ENCODE results near the gene SLC12A1.

Gene SLC12A1

GRCh38 chr15:48205981-48206380 is at the start of gene SLC12A1:
Gene SLC12A1 (plus strand): TSS chr15:48206302. CDS start chr15:48207720, 1,418 bp downstream.
- no peak for DNase-seq (ENCODE audit: low read depth, low spot score)

- DNase-seq (ENCODE audit: low read depth, low spot score), result no peak
Observed at GRCh38 chr15:48168616-48169015, 37.5 kb upstream of the SLC12A1 start.

- no peak for DNase-seq (ENCODE audit: low read depth, low spot score)
Observed at GRCh38 chr15:48170981-48171380, 35.1 kb upstream of the SLC12A1 start.

DNA sequence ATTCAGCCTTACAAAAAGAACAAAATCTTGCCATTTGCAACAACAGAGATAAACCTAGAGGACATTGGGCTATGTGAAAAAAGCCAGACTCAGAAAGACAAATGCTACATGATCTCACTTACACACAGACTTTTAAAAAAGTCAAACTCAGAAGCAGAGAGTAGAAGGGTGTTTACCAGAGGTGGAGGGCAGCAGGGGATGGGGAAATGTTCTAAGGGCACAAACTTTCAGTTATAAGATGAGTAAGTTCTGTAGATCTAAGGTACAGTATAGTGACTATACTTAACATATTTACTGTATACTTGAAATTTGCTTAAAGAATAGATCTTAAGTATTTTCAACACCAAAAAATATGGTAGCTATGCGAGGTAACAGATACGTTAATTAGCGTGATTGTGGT is 31.0 kb upstream of the SLC12A1 start:
- DNase-seq (ENCODE audit: low read depth, low spot score), result no peak

GRCh38 chr15:48176112-48176511 is 30.0 kb upstream of the SLC12A1 start:
- DNase-seq (ENCODE audit: low read depth, low spot score), result no peak

- no peak for DNase-seq (ENCODE audit: low read depth, low spot score)
Observed at GRCh38 chr15:48176957-48177356, 29.1 kb upstream of the SLC12A1 start.

DNA sequence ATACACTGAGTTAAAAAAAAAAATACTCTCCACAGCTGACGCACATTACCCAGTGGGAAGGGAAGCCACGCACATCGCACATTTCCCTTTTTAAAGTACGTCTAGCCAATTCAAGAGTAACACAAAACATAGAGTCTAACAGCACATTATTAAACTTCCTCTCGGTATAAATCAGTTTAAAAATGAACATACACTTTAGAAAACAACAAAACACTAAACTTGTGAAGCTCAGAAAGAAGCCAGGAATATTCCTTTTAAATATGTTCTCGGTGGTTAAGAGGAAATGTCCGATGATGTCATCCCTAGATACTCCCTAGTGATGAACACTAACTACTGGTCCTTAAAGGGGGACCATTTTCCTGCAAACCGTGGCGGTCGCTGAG is 28.7 kb upstream of the SLC12A1 start:
- no peak for DNase-seq (ENCODE audit: low read depth, low spot score)

- peak; percentile 83 for DNase-seq (ENCODE audit: low read depth, low spot score)
Observed at GRCh38 chr15:48177766-48178647, 28.1 kb upstream of the SLC12A1 start, which contains the start of gene MYEF2. Gene MYEF2 (minus strand): TSS chr15:48178295. CDS start chr15:48178237, 58 bp downstream.

GRCh38 chr15:48178648-48178931 is 27.5 kb upstream of the SLC12A1 start:
- no peak for DNase-seq (ENCODE audit: low read depth, low spot score)

DNA sequence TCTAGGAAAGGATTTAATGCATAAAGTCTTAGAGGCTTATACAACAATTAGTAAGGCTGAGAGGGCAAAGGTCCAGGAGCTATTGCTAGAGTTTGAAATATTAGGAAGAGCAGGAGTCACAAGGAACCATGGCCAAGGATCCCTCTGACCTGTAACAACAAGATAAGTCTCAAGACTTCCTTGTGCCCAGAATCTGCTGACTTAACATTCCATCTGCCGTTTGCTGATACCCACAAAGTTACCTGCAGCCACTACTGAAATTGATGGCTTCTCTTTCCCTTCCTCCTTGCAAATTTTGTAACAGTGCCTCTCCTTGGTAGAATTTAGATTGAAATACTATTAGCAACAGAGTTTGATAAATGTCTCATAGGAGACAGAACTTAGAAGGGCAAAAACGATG is 23.4 kb upstream of the SLC12A1 start:
- no peak for DNase-seq (ENCODE audit: low read depth, low spot score)

DNA sequence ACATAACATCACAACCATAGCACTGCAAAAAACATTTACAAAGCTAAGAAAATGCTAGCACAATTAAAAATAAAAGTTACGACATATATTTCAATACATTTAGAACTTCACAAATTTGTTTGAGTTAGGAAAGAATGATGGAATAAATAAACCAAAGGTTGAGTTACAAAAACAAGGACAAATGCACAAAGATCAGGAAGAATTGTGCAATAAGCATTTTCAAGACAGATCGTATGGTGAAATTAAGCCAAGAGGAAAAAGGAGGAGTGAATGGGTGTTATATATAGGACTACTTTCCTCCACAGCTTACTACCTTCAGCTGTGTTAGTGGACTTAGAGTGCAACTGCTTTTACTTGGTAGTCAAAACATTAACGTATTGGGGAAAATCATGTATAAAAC is 20.6 kb upstream of the SLC12A1 start:
- DNase-seq (ENCODE audit: low read depth, low spot score), result no peak

DNA sequence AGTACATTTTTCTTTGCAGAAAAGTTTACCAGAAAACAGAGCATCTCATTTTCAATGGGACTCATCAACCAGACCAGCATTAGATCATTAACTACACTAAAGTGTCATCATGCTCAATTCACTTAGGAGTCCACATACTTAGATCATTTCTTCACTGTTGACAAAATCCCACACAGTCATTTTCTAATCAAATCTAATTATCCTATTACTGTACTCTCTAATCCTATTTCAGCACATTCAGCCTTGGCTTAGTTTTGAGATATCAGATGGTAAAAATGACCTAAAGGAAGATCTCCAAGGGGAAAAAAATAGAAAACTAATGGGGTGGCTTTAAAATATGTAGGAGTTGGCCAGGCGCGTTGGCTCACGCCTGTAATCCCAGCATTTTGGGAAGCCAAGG is 19.8 kb upstream of the SLC12A1 start:
- no peak for DNase-seq (ENCODE audit: low read depth, low spot score)

GRCh38 chr15:48190932-48191573 is 15.0 kb upstream of the SLC12A1 start:
- peak; percentile 82 for DNase-seq (ENCODE audit: low read depth, low spot score)

DNA sequence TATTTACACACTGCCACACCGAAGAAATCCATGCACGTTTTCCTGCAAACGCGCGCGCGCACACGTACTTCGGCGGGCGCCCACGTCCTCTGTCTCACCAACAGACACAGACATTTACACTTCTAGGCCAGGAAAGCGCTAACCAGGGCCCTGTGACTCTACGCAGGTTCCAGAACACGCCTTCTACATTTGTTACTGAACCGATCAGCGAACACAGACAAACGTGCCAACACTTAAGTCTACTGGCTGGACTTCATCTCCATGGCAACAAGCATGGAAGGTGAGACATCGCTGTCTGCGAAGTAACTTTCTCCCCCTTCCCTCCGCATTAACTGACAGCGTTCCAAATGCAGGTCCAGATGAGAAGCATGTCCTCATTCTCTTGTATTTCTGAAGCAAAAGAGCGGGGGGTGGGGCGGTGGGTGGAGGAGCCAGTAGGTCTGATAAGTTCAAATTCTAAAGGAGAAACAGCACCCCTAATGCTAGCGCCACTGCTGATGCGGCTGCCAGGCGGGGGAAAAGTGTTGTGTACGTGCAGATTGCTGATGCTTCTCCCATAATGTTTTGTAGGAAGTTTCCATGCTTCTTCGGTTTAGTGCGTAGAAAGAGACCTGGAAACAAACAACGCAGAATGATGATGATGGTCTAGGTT is 14.4 kb upstream of the SLC12A1 start, which contains the start of gene CTXN2:
CTXN2 (plus strand) TSS at position 92 of the 652 bp plus-strand sequence. CDS start 9,636 bp downstream, outside the sequence.
- DNase-seq (ENCODE audit: low read depth, low spot score), result peak; percentile 24

- DNase-seq (ENCODE audit: low read depth, low spot score), result peak; percentile 8
Observed at GRCh38 chr15:48202068-48202467, 4.0 kb upstream of the SLC12A1 start.

DNA sequence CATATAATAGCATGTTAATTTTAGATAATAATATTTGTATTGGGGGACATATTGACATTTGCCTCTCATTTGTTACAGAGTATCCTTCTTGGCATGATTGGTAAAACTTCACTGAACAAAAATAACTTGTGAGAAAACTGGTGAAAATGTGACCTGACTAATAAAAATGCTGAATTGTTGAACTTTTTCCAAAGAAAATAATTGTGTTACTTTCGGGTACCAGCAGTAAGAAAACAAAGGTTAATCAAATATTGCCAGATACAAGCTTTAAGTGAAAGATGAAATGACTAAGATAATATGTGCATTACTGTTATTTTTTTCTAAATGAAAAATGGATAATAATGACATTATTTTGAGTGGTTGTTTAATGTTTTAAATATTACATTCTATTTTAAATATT is 15.2 kb downstream of the SLC12A1 start:
- no peak for DNase-seq (ENCODE audit: low read depth, low spot score)

- DNase-seq (ENCODE audit: low read depth, low spot score), result no peak
Observed at GRCh38 chr15:48221885-48222284, 15.8 kb downstream of the SLC12A1 start.

- no peak for DNase-seq (ENCODE audit: low read depth, low spot score)
Observed at GRCh38 chr15:48222627-48223026, 16.5 kb downstream of the SLC12A1 start.

DNA sequence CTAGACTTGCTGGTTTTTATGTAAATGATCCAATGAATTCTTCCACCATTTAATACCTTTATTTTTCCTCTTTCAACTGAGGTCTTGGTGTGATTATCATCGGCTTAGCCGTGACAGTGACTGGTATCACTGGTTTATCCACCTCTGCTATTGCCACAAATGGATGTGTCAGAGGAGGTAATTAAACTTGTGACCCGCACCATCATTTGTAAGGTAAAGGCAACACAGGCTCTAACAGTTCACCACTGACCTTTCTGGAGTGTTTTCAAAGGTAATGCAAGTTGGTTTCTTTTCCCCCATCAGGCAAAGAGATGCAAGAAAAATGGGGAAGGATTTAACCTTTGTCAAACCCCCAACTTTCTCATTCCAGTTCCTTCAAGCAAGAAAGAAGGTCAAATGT is 19.7 kb downstream of the SLC12A1 start:
- DNase-seq (ENCODE audit: low read depth, low spot score), result no peak

GRCh38 chr15:48230498-48230897 is 24.4 kb downstream of the SLC12A1 start:
- DNase-seq (ENCODE audit: low read depth, low spot score), result no peak

DNA sequence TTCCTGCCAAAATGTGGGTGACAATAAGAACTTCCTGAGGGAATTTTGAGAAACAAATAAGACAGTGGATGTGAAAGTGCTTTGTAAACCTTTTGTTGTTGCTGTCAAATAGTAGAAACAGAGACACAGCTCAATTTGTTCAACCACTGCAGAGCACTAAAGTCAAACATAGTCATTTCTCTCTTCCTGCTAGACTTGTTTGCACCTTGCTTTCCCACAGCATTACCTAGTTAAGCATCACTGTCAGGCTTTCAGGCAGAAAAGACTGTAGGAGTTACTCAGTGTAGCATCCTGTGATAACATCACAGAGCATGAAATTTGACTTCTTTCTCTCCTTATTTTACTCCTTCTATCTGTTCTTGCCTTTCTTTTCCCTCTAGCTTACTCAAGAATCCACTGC is 27.1 kb downstream of the SLC12A1 start:
- DNase-seq (ENCODE audit: low read depth, low spot score), result no peak

DNA sequence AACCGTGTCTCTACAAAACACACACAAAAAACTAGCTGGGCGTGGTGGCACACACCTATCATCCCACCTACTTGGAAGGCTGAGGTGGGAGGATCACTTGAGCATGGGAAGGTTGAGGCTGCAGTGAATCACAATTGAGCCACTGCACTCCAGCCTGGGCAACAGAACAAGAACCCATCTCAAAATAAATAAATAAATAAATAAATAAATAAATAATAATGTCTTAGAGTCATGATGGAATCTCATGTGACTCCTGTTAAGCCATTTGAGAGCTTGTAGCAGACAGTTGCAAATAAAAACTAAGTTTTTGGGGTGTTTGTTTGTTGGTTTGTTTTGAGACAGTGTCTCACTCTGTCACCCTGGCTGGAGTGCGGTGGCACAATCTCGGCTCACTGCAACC is 33.2 kb downstream of the SLC12A1 start:
- no peak for DNase-seq (ENCODE audit: low read depth, low spot score)

GRCh38 chr15:48242015-48242414 is 35.9 kb downstream of the SLC12A1 start:
- no peak for DNase-seq (ENCODE audit: low read depth, low spot score)
